MM.1S (cell line): ENCODE measurements around the gene MYMX.
A peak's percentile ranks its signal among the peaks of the same experiment; 100 is the strongest.

Experiments
- EZH2 ChIP-seq: fragments of 300-600 bp; sonication (generic); optimal IDR thresholded peaks from 2 replicates; pipeline ENCODE3; 2017; ENCODE audit warnings: low read depth, mild to moderate bottlenecking, antibody characterized with exemption, low read length, mixed read lengths
- TF ChIP-seq, protein P1 (sequence below): fragments of 300-600 bp; sonication (generic); IDR thresholded peaks from 2 replicates; pipeline ENCODE4 v1.5.1; 2016; ENCODE audit warnings: antibody characterized with exemption, low read length, mixed read lengths

DNA sequence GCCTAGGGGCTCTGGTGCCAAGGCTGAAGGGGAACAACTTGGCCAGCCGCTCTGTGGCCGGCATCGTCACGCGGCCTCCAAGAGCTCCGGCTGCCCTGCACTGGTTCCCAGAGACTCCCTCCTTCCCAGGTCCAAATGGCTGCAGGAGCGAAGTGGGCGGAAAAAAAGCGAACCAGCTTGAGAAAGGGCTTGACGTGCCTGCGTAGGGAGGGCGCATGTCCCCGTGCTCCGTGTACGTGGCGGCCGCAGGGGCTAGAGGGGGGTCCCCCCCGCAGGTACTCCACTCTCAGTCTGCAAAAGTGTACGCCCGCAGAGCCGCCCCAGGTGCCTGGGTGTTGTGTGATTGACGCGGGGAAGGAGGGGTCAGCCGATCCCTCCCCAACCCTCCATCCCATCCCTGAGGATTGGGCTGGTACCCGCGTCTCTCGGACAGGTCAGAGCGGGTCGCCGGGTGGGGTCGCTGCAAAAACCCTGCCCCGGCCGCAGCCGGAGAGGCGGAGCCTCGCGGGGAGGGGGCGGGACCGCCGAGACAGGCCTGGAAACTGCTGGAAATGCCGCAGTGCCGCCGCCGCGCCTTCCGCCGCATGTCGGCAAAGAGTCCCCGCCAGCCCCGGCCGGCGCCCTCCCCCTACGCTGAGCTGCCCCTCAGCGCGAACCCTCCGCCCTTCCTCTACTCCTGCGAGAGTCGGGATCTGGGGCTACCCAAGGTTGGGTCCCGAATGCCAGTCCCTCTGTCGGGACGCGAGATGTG is 29.4 kb downstream of the MYMX start:
- TF ChIP-seq, protein P1, sequence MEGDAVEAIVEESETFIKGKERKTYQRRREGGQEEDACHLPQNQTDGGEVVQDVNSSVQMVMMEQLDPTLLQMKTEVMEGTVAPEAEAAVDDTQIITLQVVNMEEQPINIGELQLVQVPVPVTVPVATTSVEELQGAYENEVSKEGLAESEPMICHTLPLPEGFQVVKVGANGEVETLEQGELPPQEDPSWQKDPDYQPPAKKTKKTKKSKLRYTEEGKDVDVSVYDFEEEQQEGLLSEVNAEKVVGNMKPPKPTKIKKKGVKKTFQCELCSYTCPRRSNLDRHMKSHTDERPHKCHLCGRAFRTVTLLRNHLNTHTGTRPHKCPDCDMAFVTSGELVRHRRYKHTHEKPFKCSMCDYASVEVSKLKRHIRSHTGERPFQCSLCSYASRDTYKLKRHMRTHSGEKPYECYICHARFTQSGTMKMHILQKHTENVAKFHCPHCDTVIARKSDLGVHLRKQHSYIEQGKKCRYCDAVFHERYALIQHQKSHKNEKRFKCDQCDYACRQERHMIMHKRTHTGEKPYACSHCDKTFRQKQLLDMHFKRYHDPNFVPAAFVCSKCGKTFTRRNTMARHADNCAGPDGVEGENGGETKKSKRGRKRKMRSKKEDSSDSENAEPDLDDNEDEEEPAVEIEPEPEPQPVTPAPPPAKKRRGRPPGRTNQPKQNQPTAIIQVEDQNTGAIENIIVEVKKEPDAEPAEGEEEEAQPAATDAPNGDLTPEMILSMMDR = peak; percentile 23
- no peak for TF ChIP-seq EZH2
